ENCODE measurements around the gene FBXW11. TPM values are rescaled to one million over a fixed set of nuclear protein-coding genes. Genes with fewer than 3 reads are reported as not detected.
"Not testable (repeated sequence)": the region's sequence is repeated elsewhere in the genome, so short reads cannot be mapped to it uniquely, and the experiment has no call there.

The FBXW11 gene
- total and polyA plus RNA-seq, 8 donors = 6.0 to 43.8 (median 25.0) TPM

GRCh38 chr5:171978016-171978415, 28.4 kb downstream of the FBXW11 start:
- peaks cover 12 to 47% (median 31%) of the 10 kb centered on the region in 3 donors for H3K4me1 ChIP-seq
- H3K27me3 ChIP-seq = no peaks in the 10 kb centered on the region
- FAIRE-seq (no peak), DNase-seq (no peak), ATAC-seq (no peak)
- no peak overlapping the region for H3K4me3 ChIP-seq
- WGBS, 2 donors = 87 to 100% methylated on average over 1 of the region's 1 CpG
- H3K36me3 ChIP-seq = no peaks in the 10 kb centered on the region
- TF ChIP-seq CTCF (IDR thresholded peaks at IDR 0.05) = no peak
- no peaks in the 10 kb centered on the region for H3K9me3 ChIP-seq
- intact Hi-C loops (cut with DNase I) = loop anchor here in 1 of 3 donors (10.0 kb wide), 1 partner anchor 63 kb away; no protein-coding TSS in a partner anchor
- peak overlapping the region in 1 of 4 donors; percentile 86 for H3K27ac ChIP-seq

DNA sequence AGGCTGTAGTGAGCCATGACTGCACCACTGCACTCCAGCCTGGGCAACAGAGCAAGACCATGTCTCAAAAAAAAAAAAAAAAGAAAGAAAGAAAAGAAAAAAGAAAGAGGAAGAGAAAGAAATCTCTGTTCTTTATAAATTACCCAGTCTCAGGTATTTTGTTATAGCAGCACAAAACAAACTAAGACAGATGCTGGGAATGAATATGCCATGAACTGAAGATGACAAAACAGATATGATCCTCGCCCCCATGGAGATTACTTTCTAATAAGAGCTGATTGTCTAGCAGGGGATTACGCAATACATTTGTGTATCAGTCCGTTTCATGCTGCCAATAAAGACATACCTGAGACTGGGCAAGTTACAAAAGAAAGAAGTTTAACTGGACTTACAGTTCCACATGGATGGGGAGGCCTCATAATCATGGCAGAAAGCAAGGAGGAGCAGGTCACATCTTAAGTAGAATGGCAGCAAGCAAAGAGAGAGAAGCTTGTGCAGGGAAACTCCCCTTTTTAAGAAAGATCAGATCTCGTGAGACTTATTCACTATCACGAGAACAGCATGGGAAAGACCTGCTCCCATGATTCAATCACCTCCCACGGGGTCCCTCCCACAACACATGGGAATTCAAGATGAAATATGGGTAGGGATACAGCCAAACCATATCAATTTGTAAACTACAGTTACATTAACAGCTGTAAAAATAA, 29.0 kb downstream of the FBXW11 start:
- not testable (repeated sequence) for H3K9me3 ChIP-seq, FAIRE-seq, ATAC-seq, DNase-seq, H3K36me3 ChIP-seq, H3K4me3 ChIP-seq, H3K27me3 ChIP-seq
- H3K4me1 ChIP-seq = peaks cover 16 to 47% (median 34%) of the 10 kb centered on the region in 3 donors
- peak overlapping the region in 2 of 4 donors; percentile 86 to 87 for H3K27ac ChIP-seq
- 40 to 47% methylated on average over 6 of the region's 6 CpGs for WGBS, 2 donors
- intact Hi-C loops (cut with DNase I) = loop anchor here in 1 of 3 donors (10.0 kb wide), 1 partner anchor 63 kb away; no protein-coding TSS in a partner anchor

GRCh38 chr5:171975877-171976667, 30.4 kb downstream of the FBXW11 start:
- intact Hi-C loops (cut with DNase I) = loop anchor here in 1 of 3 donors (10.0 kb wide), 1 partner anchor 61 kb away; no protein-coding TSS in a partner anchor
- Histone ChIP-seq H3K27me3 (no peaks in the 10 kb centered on the region), H3K4me1 (peaks cover 22 to 56% (median 34%) of the 10 kb centered on the region in 3 donors), H3K27ac (peak overlapping the region in 2 of 4 donors; percentile 86 to 87), H3K4me3 (no peak overlapping the region), H3K9me3 (no peaks in the 10 kb centered on the region), H3K36me3 (no peaks in the 10 kb centered on the region)
- no peak for FAIRE-seq
- ATAC-seq = peak in 1 of 4 donors; percentile 24
- no peak for DNase-seq
- 36 to 40% methylated on average over 5 of the region's 5 CpGs for WGBS, 2 donors
- no peak for TF ChIP-seq CTCF (IDR thresholded peaks at IDR 0.05)

GRCh38 chr5:171975262-171975876, 31.1 kb downstream of the FBXW11 start:
- no peak overlapping the region for H3K4me3 ChIP-seq
- no peak for FAIRE-seq
- peak; percentile 24 to 82 (median 64) for ATAC-seq
- intact Hi-C loops (cut with DNase I) = loop anchor here in 1 of 3 donors (10.0 kb wide), 1 partner anchor 61 kb away; no protein-coding TSS in a partner anchor
- 15 to 18% methylated on average over 3 of the region's 3 CpGs for WGBS, 2 donors
- H3K9me3 ChIP-seq = no peaks in the 10 kb centered on the region
- TF ChIP-seq CTCF (IDR thresholded peaks at IDR 0.05) = no peak
- no peak for DNase-seq
- no peaks in the 10 kb centered on the region for H3K27me3 ChIP-seq
- no peaks in the 10 kb centered on the region for H3K36me3 ChIP-seq
- peaks cover 25 to 57% (median 34%) of the 10 kb centered on the region in 3 donors for H3K4me1 ChIP-seq
- peak overlapping the region; percentile 3 to 87 (median 52) for H3K27ac ChIP-seq

DNA sequence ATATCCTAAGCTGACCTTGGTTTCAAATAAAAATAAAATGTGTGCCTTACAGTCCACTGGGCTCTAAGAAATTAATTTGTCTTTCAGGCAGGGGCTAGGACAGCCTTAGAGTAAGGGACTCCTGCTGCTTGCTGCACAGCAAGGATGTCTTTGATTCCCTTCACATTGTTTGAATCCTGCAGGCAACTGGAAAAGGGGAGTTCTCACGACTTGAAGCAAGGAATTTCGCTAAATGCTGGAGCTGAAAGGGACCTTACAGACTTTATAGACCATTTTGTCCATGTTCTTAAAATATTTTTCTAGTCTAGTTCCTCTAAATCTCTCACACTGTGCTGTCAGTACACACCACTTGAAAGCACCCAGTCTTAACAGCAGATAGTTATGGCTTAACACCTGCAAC, 35.6 kb downstream of the FBXW11 start:
- WGBS, 2 donors = 66 to 70% methylated on average over 2 of the region's 2 CpGs
- H3K4me3 ChIP-seq = no peak overlapping the region
- H3K36me3 ChIP-seq = no peaks in the 10 kb centered on the region
- no peak for TF ChIP-seq CTCF (IDR thresholded peaks at IDR 0.05)
- intact Hi-C loops (cut with DNase I) = loop anchor here in 1 of 3 donors (10.0 kb wide), 1 partner anchor 56 kb away; no protein-coding TSS in a partner anchor
- no peak for ATAC-seq
- peaks cover 25 to 44% (median 37%) of the 10 kb centered on the region in 3 donors for H3K4me1 ChIP-seq
- DNase-seq = no peak
- H3K27ac ChIP-seq = peak overlapping the region in 1 of 4 donors; percentile 7
- FAIRE-seq = no peak
- no peaks in the 10 kb centered on the region for H3K9me3 ChIP-seq
- H3K27me3 ChIP-seq = no peaks in the 10 kb centered on the region
